HG02970 (cell line): ENCODE results near the gene TBC1D21.

ENCODE experiments used
- ATAC-seq: cut with Tn5 transposase; IDR thresholded peaks from one replicate; pipeline ENCODE4 v1.9.1; 2021; ENCODE audit warnings: mild to moderate bottlenecking, moderate library complexity, moderate number of reproducible peaks; ENCODE audit not compliant: unreplicated experiment, low FRiP score

The TBC1D21 gene

GRCh38 chr15:73857193-73857920 is 16.0 kb upstream of the TBC1D21 start:
- ATAC-seq = no peak

GRCh38 chr15:73858062-73858461 is 15.3 kb upstream of the TBC1D21 start:
- no peak for ATAC-seq

GRCh38 chr15:73862276-73862675 is 11.1 kb upstream of the TBC1D21 start:
- ATAC-seq = no peak

GRCh38 chr15:73865379-73865778 is 8.0 kb upstream of the TBC1D21 start:
- no peak for ATAC-seq

GRCh38 chr15:73865904-73866303 is 7.5 kb upstream of the TBC1D21 start:
- ATAC-seq = no peak

- no peak for ATAC-seq
Measured at GRCh38 chr15:73866481-73866880, 6.9 kb upstream of the TBC1D21 start.

- ATAC-seq = no peak
Measured at GRCh38 chr15:73866881-73867410, 6.4 kb upstream of the TBC1D21 start.

- no peak for ATAC-seq
Measured at GRCh38 chr15:73867426-73867825, 5.9 kb upstream of the TBC1D21 start.

- no peak for ATAC-seq
Measured at GRCh38 chr15:73867956-73868355, 5.4 kb upstream of the TBC1D21 start.

GRCh38 chr15:73869216-73869995 is 4.0 kb upstream of the TBC1D21 start:
- no peak for ATAC-seq

GRCh38 chr15:73870700-73871408 is 2.5 kb upstream of the TBC1D21 start:
- ATAC-seq = no peak

- ATAC-seq = no peak
Measured at GRCh38 chr15:73872346-73872745, 1.0 kb upstream of the TBC1D21 start.

- no peak for ATAC-seq
Measured at GRCh38 chr15:73873889-73874511, 636 bp downstream of the TBC1D21 start.

- ATAC-seq = no peak
Measured at GRCh38 chr15:73879426-73879825, 6.1 kb downstream of the TBC1D21 start.

- ATAC-seq = no peak
Measured at GRCh38 chr15:73881579-73882320, 8.4 kb downstream of the TBC1D21 start.

GRCh38 chr15:73882761-73883419 is 9.5 kb downstream of the TBC1D21 start:
- no peak for ATAC-seq

- ATAC-seq = no peak
Measured at GRCh38 chr15:73884159-73884558, 10.8 kb downstream of the TBC1D21 start.

GRCh38 chr15:73885954-73886700 is 12.8 kb downstream of the TBC1D21 start:
- no peak for ATAC-seq
